GM08714 (cell line): ENCODE results near the gene IPO13.

ENCODE experiments used
- H3K4me3 ChIP-seq: fragments of 200-500 bp; sonication (Bioruptor generic); 2 replicates; pipeline ENCODE4 v1.5.1; 2014; ENCODE audit warnings: mild to moderate bottlenecking, low read length, inconsistent platforms
- ZNF274 ChIP-seq: IDR thresholded peaks from 2 replicates; pipeline ENCODE4 v1.6.1; 2012; ENCODE audit warnings: mild to moderate bottlenecking, low read depth, low read length

Gene IPO13

GRCh38 chr1:44002165-44002564 lies 55.4 kb downstream of the IPO13 start:
- no peak overlapping the region for H3K4me3 ChIP-seq
- no peak for TF ChIP-seq ZNF274

GRCh38 chr1:44002606-44003157 lies 55.9 kb downstream of the IPO13 start:
- H3K4me3 ChIP-seq: no peak overlapping the region
- TF ChIP-seq ZNF274: no peak

GRCh38 chr1:44008259-44008658 lies 61.5 kb downstream of the IPO13 start:
- no peak for TF ChIP-seq ZNF274
- no peak overlapping the region for H3K4me3 ChIP-seq

GRCh38 chr1:44010935-44011471 lies 64.3 kb downstream of the IPO13 start:
- no peak overlapping the region for H3K4me3 ChIP-seq
- TF ChIP-seq ZNF274: no peak

GRCh38 chr1:44012404-44012803 lies 65.7 kb downstream of the IPO13 start:
- TF ChIP-seq ZNF274: no peak
- H3K4me3 ChIP-seq: no peak overlapping the region

- H3K4me3 ChIP-seq: no peak overlapping the region
- no peak for TF ChIP-seq ZNF274
These were observed 66.3 kb downstream of the IPO13 start for GRCh38 chr1:44012941-44013609.

- no peak for TF ChIP-seq ZNF274
- no peak overlapping the region for H3K4me3 ChIP-seq
These were observed 67.2 kb downstream of the IPO13 start for GRCh38 chr1:44013949-44014348.

GRCh38 chr1:44014365-44015104 lies 67.8 kb downstream of the IPO13 start:
- TF ChIP-seq ZNF274: no peak
- no peak overlapping the region for H3K4me3 ChIP-seq

GRCh38 chr1:44015206-44015605 lies 68.5 kb downstream of the IPO13 start:
- no peak for TF ChIP-seq ZNF274

GRCh38 chr1:44016041-44016889 lies 69.5 kb downstream of the IPO13 start:
- TF ChIP-seq ZNF274: no peak
- no peak overlapping the region for H3K4me3 ChIP-seq

More at GRCh38 chr1:44015206-44015605, 68.5 kb downstream of the IPO13 start:
- no peak overlapping the region for H3K4me3 ChIP-seq

GRCh38 chr1:44016890-44017400 lies 70.2 kb downstream of the IPO13 start:
- no peak overlapping the region for H3K4me3 ChIP-seq
- TF ChIP-seq ZNF274: no peak
